NK-92 (cell line): Measurements from ENCODE around the gene PDCD5.

Experiments
- DNase-seq: peaks from one replicate; lab custom pipeline; 2025; ENCODE audit not compliant: unreplicated experiment; lab: John Stamatoyannopoulos, UW

Gene PDCD5

GRCh38 chr19:32630338-32630737, 49.3 kb downstream of the PDCD5 start:
- DNase-seq: no peak

- DNase-seq: no peak
Measured at GRCh38 chr19:32631381-32631780, 50.4 kb downstream of the PDCD5 start.
